Peyer's patch (tissue), 4 donors: ENCODE measurements around the gene EIF3A.

Experiments used
- POLR2A ChIP-seq, 2 donors: fragments of 450-650 bp; IDR thresholded peaks; one replicate each; pipeline ENCODE4 v1.5.1; 2017; ENCODE audit warnings: antibody characterized with exemption in 2 of 2, mild to moderate bottlenecking in 2 of 2, moderate library complexity in 2 of 2
- TF ChIP-seq, protein P1 (sequence below), 6 experiments: fragments of 450-650 bp in 4 of 6; fragments of 200-600 bp in 2 of 6; sonication (generic) in 1 of 6; IDR thresholded peaks; one replicate each; pipeline ENCODE4 v1.5.1; 2017 to 2019; ENCODE audit warnings: antibody characterized with exemption in 6 of 6, mild to moderate bottlenecking in 3 of 6, moderate library complexity in 1 of 6

DNA sequence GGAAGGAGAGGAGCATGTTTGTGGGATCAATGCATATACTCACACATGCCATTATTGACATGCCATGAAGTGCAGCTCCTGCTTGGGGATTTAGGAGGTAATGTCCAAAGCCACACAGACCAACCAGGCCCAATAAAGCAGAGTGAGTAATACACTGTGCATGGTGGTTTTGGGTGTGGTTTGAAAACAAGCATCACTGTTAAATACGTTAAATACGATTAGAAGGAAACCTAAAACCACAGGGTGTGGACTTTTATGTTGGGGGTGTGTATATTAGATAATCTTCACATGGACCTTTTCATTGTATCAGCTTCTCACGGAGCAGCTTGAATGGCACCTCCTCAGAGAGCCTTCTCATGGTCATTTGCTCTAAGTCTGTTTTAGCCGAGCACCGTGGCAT lies 10.4 kb upstream of the EIF3A start:
- TF ChIP-seq, protein P1, sequence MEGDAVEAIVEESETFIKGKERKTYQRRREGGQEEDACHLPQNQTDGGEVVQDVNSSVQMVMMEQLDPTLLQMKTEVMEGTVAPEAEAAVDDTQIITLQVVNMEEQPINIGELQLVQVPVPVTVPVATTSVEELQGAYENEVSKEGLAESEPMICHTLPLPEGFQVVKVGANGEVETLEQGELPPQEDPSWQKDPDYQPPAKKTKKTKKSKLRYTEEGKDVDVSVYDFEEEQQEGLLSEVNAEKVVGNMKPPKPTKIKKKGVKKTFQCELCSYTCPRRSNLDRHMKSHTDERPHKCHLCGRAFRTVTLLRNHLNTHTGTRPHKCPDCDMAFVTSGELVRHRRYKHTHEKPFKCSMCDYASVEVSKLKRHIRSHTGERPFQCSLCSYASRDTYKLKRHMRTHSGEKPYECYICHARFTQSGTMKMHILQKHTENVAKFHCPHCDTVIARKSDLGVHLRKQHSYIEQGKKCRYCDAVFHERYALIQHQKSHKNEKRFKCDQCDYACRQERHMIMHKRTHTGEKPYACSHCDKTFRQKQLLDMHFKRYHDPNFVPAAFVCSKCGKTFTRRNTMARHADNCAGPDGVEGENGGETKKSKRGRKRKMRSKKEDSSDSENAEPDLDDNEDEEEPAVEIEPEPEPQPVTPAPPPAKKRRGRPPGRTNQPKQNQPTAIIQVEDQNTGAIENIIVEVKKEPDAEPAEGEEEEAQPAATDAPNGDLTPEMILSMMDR (IDR thresholded peaks at IDR 0.05), result no peak
- no peak for TF ChIP-seq POLR2A (IDR thresholded peaks at IDR 0.05)
